H7 (cell line): ENCODE measurements around the gene ARPP19. TPM values are rescaled to one million over a fixed set of nuclear protein-coding genes. Genes with fewer than 3 reads are reported as not detected.
"Not testable (repeated sequence)": the region's sequence is repeated elsewhere in the genome, so short reads cannot be mapped to it uniquely, and the experiment has no call there.

Experiments used
- DNase-seq: peaks from one replicate; pipeline ENCODE4 v3.0.0; 2012
- H3K27me3 ChIP-seq: 2 replicates; pipeline ENCODE4 v1.6.0; 2011; ENCODE audit warnings: mild to moderate bottlenecking, low read length; ENCODE audit not compliant: control insufficient read depth, insufficient read depth
- H3K36me3 ChIP-seq: replicated peaks from 2 replicates; pipeline ENCODE4 v1.5.1; 2011; ENCODE audit warnings: low read length; ENCODE audit not compliant: control insufficient read depth, insufficient read depth
- H3K4me3 ChIP-seq: 2 replicates; pipeline ENCODE4 v1.5.1; 2011; ENCODE audit warnings: low read depth, mild to moderate bottlenecking, control low read depth, low read length, moderate library complexity; ENCODE audit not compliant: insufficient read depth
- total RNA-seq: library from RNA; depleted of rRNA; stranded (reverse); fragments of >200 nt; shearing (Covaris generic); gene quantifications from 2 replicates; pipeline ENCODE4 v1.2.3, GENCODE V29; 2014

Gene ARPP19
- total RNA-seq, 1 experiment from 2014 or later: 108 TPM

DNA sequence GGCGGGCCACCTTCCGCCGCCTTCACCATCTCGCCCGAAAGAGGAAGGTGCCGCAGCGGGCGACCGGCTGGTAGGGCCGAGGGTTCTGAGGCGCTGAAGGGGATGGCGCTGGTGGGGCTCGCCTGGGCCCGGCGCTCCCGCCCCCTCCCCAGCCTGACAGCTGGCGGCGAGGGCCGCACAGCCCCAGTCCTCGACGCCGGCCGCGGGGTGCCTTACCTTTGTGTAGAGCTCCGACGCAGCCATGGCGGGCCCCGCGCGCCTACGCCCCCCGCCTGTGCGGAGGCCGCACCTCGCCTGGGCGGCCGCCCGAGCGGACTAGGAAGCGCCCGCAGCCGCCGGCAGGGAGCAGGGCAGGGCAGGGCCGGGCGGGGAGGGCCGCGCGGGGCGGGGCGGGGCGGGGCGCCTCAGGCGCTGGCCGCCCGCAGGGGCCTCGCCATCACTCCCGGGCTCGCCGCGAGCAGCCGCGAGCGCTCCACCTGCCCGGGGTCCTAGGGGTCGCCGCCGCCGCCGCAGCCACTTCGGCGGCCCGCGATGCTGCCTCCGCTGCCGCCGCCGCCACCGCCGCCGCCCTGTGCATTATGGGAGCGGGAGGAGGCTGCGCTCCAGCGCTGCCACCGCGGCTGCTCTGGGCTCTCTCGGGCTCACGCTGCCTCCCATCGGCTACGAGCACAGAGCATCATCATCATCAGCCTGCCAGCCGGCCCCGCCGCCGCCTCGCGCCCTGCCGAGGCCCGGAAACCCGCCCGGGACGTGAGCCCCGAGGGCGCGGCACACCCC is 40.1 kb downstream of the ARPP19 start, which contains the start of gene MYO5A:
MYO5A (minus strand) TSS at position 317 of the 777 bp plus-strand sequence; CDS start at position 243, 74 bp downstream.
- Histone ChIP-seq H3K36me3 (no peaks in the 10 kb centered on the region), H3K4me3 (peak within 1 kb of the TSS; percentile 71), H3K27me3 (peaks cover 29% of the 10 kb centered on the region)
- DNase-seq: peak; percentile 90

DNA sequence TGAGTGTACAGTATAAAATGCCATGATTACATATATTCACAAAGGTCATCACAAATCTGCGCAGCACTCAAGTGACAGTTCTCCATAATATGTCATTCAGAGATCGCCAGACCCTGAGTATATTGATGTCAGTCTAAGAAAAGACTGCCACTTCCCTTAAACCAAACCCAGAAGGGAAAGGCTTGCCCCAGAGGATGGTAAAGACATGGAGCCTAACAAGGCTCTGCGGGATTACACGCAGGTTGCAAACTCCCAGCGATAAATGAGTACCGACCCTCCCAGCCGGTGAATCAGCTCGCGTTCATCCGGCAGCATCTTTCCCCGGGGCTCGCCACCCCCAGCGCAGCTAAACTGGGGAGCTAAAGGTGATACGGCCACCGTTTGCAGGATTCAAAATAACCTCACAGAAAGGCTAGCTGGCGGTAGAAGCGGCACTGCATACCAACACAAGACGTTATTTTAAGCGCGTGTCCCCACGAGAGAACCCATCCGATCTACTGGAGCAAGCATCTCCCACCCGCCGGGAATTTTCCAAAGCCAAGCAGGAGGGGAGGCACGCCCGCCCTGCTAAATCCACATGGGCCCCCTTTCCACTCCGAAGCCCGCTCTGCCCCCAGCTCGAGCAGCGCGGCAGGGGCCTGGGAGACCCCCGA is 40.8 kb downstream of the ARPP19 start:
- peaks cover 29% of the 10 kb centered on the region for H3K27me3 ChIP-seq
- H3K36me3 ChIP-seq: no peaks in the 10 kb centered on the region
- peak overlapping the region; percentile 71 for H3K4me3 ChIP-seq
- DNase-seq: peak; percentile 65

DNA sequence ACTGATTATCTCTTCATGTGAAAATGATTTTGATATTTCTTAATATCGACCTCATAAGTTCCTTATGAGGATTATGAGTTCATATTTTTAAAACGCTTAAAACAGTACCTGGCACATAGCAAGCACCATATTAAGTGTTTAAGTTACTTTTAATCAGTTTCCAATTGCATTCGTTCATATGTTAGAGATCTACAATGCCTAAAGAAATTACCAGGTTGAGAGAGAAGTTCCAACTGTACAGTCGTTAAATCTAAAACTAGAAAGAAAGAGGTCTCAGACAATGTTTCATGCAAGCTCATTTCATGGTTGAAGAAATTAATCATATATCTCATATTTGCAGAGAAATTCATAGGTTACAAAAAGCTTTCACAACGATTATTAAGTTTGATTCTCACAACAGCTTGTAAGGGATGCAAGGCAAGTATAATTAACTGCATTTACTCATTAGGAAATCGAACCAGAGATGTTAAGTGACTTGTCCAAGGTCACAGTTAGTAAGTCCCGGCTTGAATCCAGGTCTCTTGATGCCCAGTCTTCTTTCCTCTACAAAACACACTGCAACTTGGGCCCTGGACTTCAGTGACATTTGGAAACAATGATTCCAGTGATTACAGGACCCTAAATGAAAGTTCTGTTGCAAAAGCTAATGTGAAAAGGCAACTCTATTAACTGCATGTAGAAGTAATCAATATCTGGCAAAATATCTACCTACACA is 41.5 kb downstream of the ARPP19 start:
- Histone ChIP-seq H3K36me3 (no peaks in the 10 kb centered on the region), H3K4me3 (no peak overlapping the region), H3K27me3 (peaks cover 29% of the 10 kb centered on the region)
- DNase-seq: no peak

DNA sequence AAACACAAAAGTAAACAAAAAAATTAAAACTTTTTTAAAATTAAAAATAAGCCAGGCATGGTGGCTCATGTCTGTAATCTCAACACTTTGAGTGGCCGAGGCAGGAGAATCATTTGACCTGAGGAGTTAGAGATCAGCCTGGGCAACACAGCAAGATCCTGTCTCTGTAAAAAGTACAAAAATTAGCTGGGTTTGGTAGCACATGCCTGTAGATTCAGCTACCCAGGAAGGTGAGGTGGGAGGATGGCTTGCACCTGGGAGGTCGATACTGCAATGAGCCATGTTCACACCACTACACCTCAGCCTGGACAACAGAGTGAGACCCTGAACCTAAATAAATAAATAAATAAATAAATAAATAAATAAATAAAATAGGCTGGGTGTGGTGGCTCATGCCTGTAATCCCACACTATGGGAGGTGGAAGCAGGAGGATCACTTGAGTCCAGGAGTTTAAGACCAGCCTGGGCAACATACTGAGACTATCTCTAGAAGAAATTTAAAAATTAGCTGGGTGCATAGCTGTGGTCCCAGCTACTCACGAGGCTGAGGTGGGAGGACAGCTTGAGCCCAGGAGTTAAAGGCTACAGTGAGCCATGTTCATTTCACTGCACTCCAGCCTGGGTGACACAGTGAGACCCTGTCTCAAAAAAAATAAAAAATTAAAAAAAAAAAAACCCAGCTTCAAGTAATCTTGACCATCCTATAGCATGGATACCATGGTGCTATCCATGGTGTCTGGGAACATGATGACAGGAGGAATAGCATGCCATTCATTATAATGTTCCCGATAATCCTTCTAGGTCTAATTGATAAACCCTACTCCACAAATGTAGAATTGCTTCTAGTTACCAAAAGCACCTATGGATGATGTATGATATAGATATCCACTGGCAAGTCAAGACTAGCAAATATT is 44.4 kb downstream of the ARPP19 start:
- no peak for DNase-seq
- Histone ChIP-seq H3K36me3 (no peaks in the 10 kb centered on the region), H3K4me3 (no peak overlapping the region), H3K27me3 (peaks cover 12% of the 10 kb centered on the region)

DNA sequence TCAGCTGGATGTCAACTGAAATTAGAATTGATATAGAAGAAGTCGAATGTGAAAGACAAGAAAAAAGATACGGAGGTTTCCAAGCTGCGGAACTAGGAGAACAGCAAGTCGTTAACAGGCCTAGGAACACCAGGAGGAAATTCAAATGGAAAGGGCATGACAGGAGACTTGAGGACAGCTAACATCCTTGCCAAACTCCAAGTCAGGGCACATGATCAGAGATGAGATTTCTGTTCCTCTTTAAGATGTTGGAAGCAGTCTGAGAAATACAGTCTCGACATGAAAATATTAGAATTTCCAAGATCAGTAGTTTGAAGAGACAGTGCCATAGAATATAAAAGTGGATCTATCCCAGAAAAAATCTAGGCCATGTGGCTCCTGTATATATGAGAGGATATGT is 45.2 kb downstream of the ARPP19 start:
- DNase-seq: no peak
- H3K36me3 ChIP-seq: no peaks in the 10 kb centered on the region
- H3K4me3 ChIP-seq: no peak overlapping the region
- peaks cover 11% of the 10 kb centered on the region for H3K27me3 ChIP-seq

DNA sequence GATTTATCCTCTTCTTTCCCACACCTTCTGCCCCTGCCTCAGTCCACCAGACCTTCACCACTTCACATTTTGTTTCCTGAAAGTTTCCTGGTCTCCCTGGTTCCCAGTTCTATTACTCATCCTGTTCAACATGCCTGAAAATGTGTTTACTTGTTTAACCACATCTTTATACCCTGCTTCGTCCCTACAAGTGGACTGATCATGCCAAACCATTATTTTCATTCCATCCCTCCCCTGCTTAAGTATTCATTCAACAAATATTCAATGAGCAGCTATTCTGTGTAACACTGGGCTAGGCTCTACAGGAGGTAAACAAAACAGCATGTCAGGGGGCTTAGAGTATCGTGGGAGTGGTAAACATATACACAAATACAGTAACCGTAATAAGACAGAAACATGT is 45.6 kb downstream of the ARPP19 start:
- H3K36me3 ChIP-seq: no peaks in the 10 kb centered on the region
- H3K4me3 ChIP-seq: no peak overlapping the region
- H3K27me3 ChIP-seq: peaks cover 9% of the 10 kb centered on the region
- DNase-seq: no peak

DNA sequence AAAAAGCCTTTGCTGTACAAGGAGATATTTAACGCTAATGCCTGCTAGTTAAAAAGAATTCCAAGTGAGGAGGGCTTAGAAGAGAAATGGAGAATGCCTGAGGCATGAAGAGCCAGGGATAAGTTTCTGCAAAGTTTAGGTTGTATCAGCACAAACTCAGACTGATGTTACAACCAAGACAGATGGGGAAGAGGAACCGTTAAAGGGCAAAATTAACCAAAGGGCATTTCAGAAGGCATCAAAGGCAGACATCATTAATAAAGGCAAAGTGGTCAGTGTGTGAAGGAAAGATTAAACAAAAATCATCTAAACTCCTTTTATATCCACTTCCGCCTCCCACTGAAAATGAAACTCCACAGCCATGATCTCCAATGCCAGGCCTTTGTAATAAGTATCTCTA is 47.1 kb downstream of the ARPP19 start:
- no peak overlapping the region for H3K4me3 ChIP-seq
- no peaks in the 10 kb centered on the region for H3K27me3 ChIP-seq
- no peak for DNase-seq
- no peaks in the 10 kb centered on the region for H3K36me3 ChIP-seq

DNA sequence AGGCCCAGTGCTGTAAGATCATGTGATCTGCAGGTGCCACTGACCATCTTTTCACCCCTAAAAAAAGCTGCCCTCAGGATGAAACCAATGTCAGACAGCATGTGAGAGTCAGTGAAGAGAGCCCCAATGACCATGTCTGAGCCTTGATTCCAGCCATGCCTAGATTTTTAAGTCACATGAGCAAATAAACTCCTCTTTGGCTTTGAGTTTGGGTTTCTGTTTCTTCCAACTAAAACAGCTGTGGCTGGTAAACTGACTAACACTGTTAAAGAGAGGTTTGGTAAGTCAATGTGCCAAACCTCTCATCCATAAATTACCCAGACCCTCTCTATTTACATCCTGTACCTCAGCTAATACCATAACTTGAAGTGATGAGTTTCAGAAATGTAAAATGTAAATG is 48.4 kb downstream of the ARPP19 start:
- Histone ChIP-seq H3K27me3 (no peaks in the 10 kb centered on the region), H3K36me3 (no peaks in the 10 kb centered on the region), H3K4me3 (no peak overlapping the region)
- no peak for DNase-seq

DNA sequence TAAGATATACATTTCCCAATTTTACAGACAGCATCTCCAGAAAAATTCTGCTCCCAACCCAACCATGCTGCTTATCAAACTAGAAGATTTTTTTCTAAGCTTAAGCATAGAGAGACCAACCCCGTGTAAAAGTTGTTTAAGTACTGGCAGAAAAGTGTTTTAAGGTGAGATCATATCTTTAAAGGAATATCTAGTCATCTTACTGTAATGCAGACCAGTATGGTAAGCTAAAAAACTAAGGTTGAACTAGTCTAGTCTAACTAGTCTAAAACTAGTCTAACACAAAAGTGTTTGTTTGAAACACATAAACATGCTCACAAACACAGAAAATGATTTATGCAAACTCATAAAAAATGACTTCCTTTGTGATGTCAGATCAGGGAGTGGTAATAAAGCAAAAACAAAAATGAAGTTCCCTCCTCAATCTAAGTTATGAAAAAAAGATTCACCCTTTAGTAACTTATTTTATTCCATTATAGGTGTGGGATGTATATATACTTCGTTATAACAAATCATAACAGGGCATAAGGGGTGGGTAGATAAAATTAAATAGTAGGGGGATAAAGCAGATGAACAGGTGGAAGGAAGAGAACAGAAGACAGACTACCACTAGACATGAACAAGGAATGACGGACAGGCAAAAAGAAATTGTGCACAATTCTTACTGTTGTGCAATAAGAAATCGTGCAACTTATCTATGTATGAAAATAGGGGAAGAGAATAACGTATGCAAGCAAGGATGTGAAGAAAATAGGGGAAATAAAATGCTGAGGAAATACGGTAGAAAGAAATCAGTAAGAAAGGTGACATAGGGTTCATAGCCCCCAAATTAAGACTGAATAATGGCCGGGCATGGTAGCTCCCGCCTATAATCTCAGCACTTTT is 50.1 kb downstream of the ARPP19 start:
- H3K27me3 ChIP-seq: no peaks in the 10 kb centered on the region
- H3K36me3 ChIP-seq: no peaks in the 10 kb centered on the region
- DNase-seq: no peak
- H3K4me3 ChIP-seq: no peak overlapping the region

DNA sequence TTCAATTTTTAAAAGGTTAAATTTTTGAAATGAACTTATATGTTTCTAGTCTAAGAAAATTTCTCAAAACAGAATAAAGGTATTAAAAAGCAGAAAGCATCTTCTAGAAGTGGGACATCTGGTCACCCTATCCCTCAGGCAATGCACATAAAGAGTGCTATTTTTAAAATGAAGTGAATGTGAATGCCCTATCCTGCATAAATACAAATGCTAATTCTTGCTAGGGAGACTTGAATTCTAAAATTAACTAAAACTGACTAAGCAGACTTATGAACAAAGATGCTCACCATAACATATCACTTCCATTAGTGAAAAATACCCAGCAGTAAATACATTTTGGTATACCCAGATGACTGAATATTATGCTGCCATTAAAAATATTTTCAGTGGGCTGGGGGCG is 51.8 kb downstream of the ARPP19 start:
- Histone ChIP-seq H3K36me3 (no peaks in the 10 kb centered on the region), H3K27me3 (no peaks in the 10 kb centered on the region), H3K4me3 (no peak overlapping the region)
- DNase-seq: no peak

DNA sequence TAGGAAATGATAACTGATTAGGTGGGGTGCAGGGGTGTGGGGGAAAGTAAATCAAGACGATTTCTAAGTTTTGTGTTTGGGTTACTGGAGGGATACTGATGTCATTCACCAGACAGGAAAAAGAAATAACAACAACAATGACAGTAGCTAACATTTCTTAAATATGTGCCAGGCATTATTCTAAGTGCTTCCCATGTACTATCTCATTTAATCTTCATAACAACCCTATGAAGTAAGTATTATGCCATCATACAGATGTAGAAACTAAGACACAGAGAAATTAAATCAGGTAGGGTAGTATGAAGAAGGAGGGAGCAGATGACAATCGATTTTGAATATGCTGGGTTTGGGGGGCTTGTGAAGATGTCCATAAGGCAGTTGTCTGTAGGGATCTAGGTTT is 53.5 kb downstream of the ARPP19 start:
- H3K4me3 ChIP-seq: no peak overlapping the region
- no peaks in the 10 kb centered on the region for H3K27me3 ChIP-seq
- DNase-seq: no peak

DNA sequence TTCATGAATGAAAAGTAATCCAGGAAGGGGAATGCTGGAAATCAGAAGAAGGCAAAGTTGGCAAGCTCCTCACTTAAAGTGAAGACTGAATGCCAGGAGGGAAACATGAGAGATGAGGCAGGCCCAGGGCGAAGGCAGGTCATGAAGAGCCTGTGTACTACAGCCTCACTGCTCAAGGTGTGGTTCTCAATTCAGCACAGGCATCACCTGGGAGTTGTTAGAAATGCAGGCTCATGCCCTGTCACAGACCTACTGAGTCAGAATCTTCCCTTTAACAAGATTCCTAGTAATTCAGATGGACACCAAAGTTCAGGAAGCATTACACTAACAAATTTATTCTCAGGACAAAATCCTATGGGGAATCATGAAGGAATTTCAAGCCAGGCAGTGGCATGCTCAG is 54.3 kb downstream of the ARPP19 start:
- Histone ChIP-seq H3K27me3 (no peaks in the 10 kb centered on the region), H3K36me3 (no peaks in the 10 kb centered on the region), H3K4me3 (no peak overlapping the region)
- no peak for DNase-seq

More for the DNA sequence above, 53.5 kb downstream of the ARPP19 start:
- no peaks in the 10 kb centered on the region for H3K36me3 ChIP-seq

DNA sequence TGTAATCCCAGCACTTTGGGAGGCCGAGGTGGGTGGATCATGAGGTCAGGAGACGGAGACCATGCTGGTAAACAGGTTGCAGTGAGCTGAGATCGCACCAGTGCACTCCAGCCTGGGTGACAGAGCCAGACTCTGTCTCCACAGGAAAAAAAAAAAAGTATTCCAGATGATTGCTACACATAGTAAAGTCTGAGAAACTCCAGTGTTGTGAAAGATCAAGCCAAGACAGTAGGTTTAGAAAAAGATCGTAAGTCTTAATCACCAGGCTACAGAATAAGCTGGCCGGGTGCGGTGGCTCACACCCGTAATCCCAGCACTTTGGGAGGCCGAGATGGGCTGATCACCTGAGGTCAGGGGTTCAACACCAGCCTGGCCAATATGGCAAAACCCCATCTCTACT is 56.0 kb downstream of the ARPP19 start:
- not testable (repeated sequence) for H3K27me3 ChIP-seq, H3K4me3 ChIP-seq, H3K36me3 ChIP-seq, DNase-seq
